ENCODE results near the gene ZBTB20.

The ZBTB20 gene

DNA sequence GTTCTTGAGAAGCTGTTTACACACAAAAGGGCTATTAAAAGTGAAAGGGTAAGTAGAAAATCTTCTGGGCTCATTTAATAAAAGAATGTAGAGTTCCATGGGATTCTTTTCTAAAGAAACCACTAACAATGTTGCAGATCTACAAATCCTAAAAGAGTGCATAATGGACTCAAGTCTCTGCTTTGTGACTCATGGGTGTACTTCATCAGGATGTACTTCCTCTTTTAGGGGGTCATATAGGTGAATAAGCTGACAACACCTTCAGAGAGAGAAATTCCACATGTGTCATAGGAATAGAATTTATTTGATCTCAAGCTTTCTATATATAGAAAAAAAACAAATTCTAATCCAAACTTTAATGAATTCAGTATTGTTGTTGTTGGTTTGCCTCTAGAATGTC lies 497.8 kb downstream of the ZBTB20 start:
- H3K4me3 ChIP-seq (ENCODE audit: low read depth in 1 of 2, low read length in 2 of 2) = no peak overlapping the region
- no peaks in the 10 kb centered on the region for H3K9me3 ChIP-seq (ENCODE audit: insufficient read depth, low read length, severe bottlenecking)
- H3K36me3 ChIP-seq (ENCODE audit: insufficient read depth, low read length) = no peaks in the 10 kb centered on the region
- DNase-seq (no peak), ATAC-seq (ENCODE audit: insufficient read depth, low read depth) (no peak)
- no peak overlapping the region for H3K4me2 ChIP-seq (ENCODE audit: insufficient read depth, low read length)
- no peaks in the 10 kb centered on the region for H3K27me3 ChIP-seq (ENCODE audit: insufficient read depth, low read length, poor library complexity)
- H3K27ac ChIP-seq (ENCODE audit: low read length) = no peak overlapping the region
- no peaks in the 10 kb centered on the region for H3K79me2 ChIP-seq (ENCODE audit: insufficient read depth, low read length)
- H2AFZ ChIP-seq (ENCODE audit: low read depth, low read length) = no peak overlapping the region
- H3K9ac ChIP-seq (ENCODE audit: low read depth, low read length) = no peak overlapping the region
- no peaks in the 10 kb centered on the region for H4K20me1 ChIP-seq (ENCODE audit: insufficient read depth, low read length)
- no peaks in the 10 kb centered on the region for H3K4me1 ChIP-seq (ENCODE audit: insufficient read depth, low read length)
- no peak for TF ChIP-seq EZH2 (IDR thresholded peaks at IDR 0.05; ENCODE audit: borderline replicate concordance, low read depth, low read length, severe bottlenecking)
- TF ChIP-seq, protein P1, sequence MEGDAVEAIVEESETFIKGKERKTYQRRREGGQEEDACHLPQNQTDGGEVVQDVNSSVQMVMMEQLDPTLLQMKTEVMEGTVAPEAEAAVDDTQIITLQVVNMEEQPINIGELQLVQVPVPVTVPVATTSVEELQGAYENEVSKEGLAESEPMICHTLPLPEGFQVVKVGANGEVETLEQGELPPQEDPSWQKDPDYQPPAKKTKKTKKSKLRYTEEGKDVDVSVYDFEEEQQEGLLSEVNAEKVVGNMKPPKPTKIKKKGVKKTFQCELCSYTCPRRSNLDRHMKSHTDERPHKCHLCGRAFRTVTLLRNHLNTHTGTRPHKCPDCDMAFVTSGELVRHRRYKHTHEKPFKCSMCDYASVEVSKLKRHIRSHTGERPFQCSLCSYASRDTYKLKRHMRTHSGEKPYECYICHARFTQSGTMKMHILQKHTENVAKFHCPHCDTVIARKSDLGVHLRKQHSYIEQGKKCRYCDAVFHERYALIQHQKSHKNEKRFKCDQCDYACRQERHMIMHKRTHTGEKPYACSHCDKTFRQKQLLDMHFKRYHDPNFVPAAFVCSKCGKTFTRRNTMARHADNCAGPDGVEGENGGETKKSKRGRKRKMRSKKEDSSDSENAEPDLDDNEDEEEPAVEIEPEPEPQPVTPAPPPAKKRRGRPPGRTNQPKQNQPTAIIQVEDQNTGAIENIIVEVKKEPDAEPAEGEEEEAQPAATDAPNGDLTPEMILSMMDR (IDR thresholded peaks at IDR 0.05; ENCODE audit: borderline replicate concordance, extremely low read depth, low read length, poor library complexity, severe bottlenecking) = no peak

DNA sequence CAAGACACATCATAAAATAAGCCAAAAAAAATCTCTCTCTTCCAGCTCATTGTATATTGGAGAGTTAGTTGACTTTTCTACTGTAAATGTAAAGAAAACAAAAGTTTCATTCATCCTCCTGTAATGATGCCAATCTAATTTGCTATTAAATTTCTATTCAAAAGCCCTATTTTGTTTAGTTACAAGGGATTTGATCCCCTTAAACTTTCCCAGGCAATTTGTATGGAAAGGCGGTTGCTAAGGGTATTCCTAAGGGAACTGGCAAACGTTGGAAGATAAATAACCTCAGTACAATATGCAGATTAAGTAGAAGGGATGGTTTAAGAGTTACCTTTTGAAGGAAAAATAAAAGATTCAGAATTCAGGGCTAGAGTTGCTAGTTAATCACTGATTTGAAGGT lies 500.6 kb downstream of the ZBTB20 start:
- no peaks in the 10 kb centered on the region for H3K4me1 ChIP-seq (ENCODE audit: insufficient read depth, low read length)
- no peak overlapping the region for H3K27ac ChIP-seq (ENCODE audit: low read length)

DNA sequence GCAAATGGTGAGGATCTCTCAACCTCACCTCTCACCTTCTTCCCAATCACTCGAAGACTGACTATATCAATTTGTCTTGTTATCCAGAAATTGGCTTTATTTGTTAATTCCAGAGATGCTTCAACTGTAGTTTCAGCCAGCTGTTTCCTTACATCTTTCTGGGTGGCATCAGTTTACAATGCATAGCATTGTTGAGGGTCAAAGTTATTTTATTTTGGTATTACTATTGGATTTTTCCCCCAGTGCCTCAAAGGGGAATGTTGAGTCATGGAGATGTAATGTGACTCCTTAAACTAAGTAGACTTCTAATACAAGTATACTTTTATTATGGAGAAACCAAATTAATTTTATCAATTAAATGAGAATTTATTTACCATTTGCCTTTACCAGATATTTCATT lies 501.7 kb downstream of the ZBTB20 start:
- no peak for ATAC-seq (ENCODE audit: insufficient read depth, low read depth)
- TF ChIP-seq, protein P1 (IDR thresholded peaks at IDR 0.05; ENCODE audit: borderline replicate concordance, extremely low read depth, low read length, poor library complexity, severe bottlenecking) = no peak
- TF ChIP-seq EZH2 (IDR thresholded peaks at IDR 0.05; ENCODE audit: borderline replicate concordance, low read depth, low read length, severe bottlenecking) = no peak
- no peaks in the 10 kb centered on the region for H3K27me3 ChIP-seq (ENCODE audit: insufficient read depth, low read length, poor library complexity)
- H3K9ac ChIP-seq (ENCODE audit: low read depth, low read length) = no peak overlapping the region
- no peaks in the 10 kb centered on the region for H3K36me3 ChIP-seq (ENCODE audit: insufficient read depth, low read length)
- no peaks in the 10 kb centered on the region for H3K79me2 ChIP-seq (ENCODE audit: insufficient read depth, low read length)
- no peak overlapping the region for H3K4me2 ChIP-seq (ENCODE audit: insufficient read depth, low read length)
- no peak overlapping the region for H2AFZ ChIP-seq (ENCODE audit: low read depth, low read length)
- no peak overlapping the region for H3K27ac ChIP-seq (ENCODE audit: low read length)
- no peaks in the 10 kb centered on the region for H3K9me3 ChIP-seq (ENCODE audit: insufficient read depth, low read length, severe bottlenecking)
- H4K20me1 ChIP-seq (ENCODE audit: insufficient read depth, low read length) = no peaks in the 10 kb centered on the region
- no peak for DNase-seq
- no peak overlapping the region for H3K4me3 ChIP-seq (ENCODE audit: low read depth in 1 of 2, low read length in 2 of 2)
- H3K4me1 ChIP-seq (ENCODE audit: insufficient read depth, low read length) = no peaks in the 10 kb centered on the region

More for the DNA sequence above, 500.6 kb downstream of the ZBTB20 start:
- Histone ChIP-seq H3K27me3 (ENCODE audit: insufficient read depth, low read length, poor library complexity) (no peaks in the 10 kb centered on the region), H3K9ac (ENCODE audit: low read depth, low read length) (no peak overlapping the region), H3K4me2 (ENCODE audit: insufficient read depth, low read length) (no peak overlapping the region), H3K79me2 (ENCODE audit: insufficient read depth, low read length) (no peaks in the 10 kb centered on the region), H3K9me3 (ENCODE audit: insufficient read depth, low read length, severe bottlenecking) (no peaks in the 10 kb centered on the region), H3K36me3 (ENCODE audit: insufficient read depth, low read length) (no peaks in the 10 kb centered on the region), H2AFZ (ENCODE audit: low read depth, low read length) (no peak overlapping the region), H4K20me1 (ENCODE audit: insufficient read depth, low read length) (no peaks in the 10 kb centered on the region), H3K4me3 (ENCODE audit: low read depth in 1 of 2, low read length in 2 of 2) (no peak overlapping the region)
- TF ChIP-seq, protein P1 (IDR thresholded peaks at IDR 0.05; ENCODE audit: borderline replicate concordance, extremely low read depth, low read length, poor library complexity, severe bottlenecking) = no peak
- DNase-seq = no peak
- no peak for ATAC-seq (ENCODE audit: insufficient read depth, low read depth)

DNA sequence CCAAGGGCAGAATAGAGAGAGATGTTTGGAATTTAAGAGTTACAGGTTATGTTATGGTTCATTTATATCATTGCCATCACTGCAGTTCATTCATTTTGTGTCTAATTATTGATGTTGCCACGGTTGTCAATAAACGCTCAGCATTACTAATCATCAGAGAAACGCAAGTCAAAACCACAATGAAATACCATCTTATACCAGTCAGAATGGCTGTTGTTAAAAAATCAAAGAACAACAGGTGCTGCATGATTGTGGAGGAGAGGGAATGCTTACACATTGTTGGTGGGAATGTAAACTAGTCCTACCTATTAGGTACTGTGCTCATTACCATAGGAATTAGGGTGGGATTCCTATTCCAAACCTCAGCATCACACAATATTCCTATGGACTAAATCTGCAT lies 502.7 kb downstream of the ZBTB20 start:
- H3K27ac ChIP-seq (ENCODE audit: low read length) = no peak overlapping the region
- H3K27me3 ChIP-seq (ENCODE audit: insufficient read depth, low read length, poor library complexity) = no peaks in the 10 kb centered on the region
- no peak overlapping the region for H2AFZ ChIP-seq (ENCODE audit: low read depth, low read length)
- TF ChIP-seq, protein P1 (IDR thresholded peaks at IDR 0.05; ENCODE audit: borderline replicate concordance, extremely low read depth, low read length, poor library complexity, severe bottlenecking) = no peak
- no peak for TF ChIP-seq EZH2 (IDR thresholded peaks at IDR 0.05; ENCODE audit: borderline replicate concordance, low read depth, low read length, severe bottlenecking)
- H3K4me1 ChIP-seq (ENCODE audit: insufficient read depth, low read length) = no peaks in the 10 kb centered on the region
- DNase-seq (no peak), ATAC-seq (ENCODE audit: insufficient read depth, low read depth) (no peak)
- H3K4me2 ChIP-seq (ENCODE audit: insufficient read depth, low read length) = no peak overlapping the region
- H3K36me3 ChIP-seq (ENCODE audit: insufficient read depth, low read length) = no peaks in the 10 kb centered on the region
- no peaks in the 10 kb centered on the region for H3K79me2 ChIP-seq (ENCODE audit: insufficient read depth, low read length)
- H4K20me1 ChIP-seq (ENCODE audit: insufficient read depth, low read length) = no peaks in the 10 kb centered on the region; the same call in 1 of the 2 replicates
- H3K4me3 ChIP-seq (ENCODE audit: low read depth in 1 of 2, low read length in 2 of 2) = no peak overlapping the region
- H3K9me3 ChIP-seq (ENCODE audit: insufficient read depth, low read length, severe bottlenecking) = no peaks in the 10 kb centered on the region
- no peak overlapping the region for H3K9ac ChIP-seq (ENCODE audit: low read depth, low read length)

All from DND-41 (cell line).